Left colon (tissue), 2 donors: ENCODE measurements around the gene TRIM26. TPM values are rescaled to one million over a fixed set of nuclear protein-coding genes. Genes with fewer than 3 reads are reported as not detected.

Source experiments
- ATAC-seq: fragments of 200-7000 bp; cut with Tn5 transposase; one replicate; pipeline ENCODE4 v1.9.1; 2020; ENCODE audit warnings: mild to moderate bottlenecking, moderate library complexity
- DNase-seq, 2 donors: peaks; one replicate each; pipeline ENCODE4 v3.0.0-alpha.2; 2020
- intact Hi-C, 2 donors: fragments of 100-400 bp; cut with DNase I in 1 of 2; cut with micrococcal nuclease in 1 of 2; formaldehyde crosslinking; loops; one replicate each; pipeline versions ENCODE4 v1.11.2 to v1.14.0; 2022; cut with DNase I, micrococcal nuclease
- total RNA-seq, 2 donors: library from RNA; stranded (reverse); fragmentation: NEBNext Ultra II Directional; extraction: Animal tissue kit (Norgen Biotek cat#: 25700); gene quantifications; one replicate each; pipeline ENCODE4 v1.2.1, GENCODE V29; 2021
- donor health status: DM: no; HTN: no; CAD: no.
- donor health status: DM: yes; HTN: yes; CAD: no.

The TRIM26 gene
- total RNA-seq, 2 donors from 2014 or later = 47.1 to 48.7 TPM

GRCh38 chr6:30213957-30214656 is 901 bp upstream of the TRIM26 start:
- DNase-seq (peak; percentile 87 to 92), ATAC-seq (peak; percentile 80)
- intact Hi-C loops = no loop called here

DNA sequence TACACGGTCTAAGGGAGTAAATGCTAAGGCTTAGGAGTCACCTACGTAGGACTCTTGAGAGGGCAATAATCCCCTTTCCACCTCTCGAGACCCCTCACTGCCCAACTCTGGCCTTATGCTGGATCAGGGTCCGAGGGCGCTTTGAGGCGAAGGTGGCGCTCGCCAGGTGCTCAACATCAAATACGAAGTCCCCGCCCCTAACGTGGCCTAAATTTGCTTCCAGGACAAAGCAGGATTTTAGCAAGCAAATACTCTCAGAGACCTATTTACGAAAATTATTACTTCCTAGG is 406 bp upstream of the TRIM26 start:
- no peak for ATAC-seq
- intact Hi-C loops = no loop called here

GRCh38 chr6:30211899-30212298 is 1.3 kb downstream of the TRIM26 start:
- DNase-seq (no peak), ATAC-seq (no peak)
- intact Hi-C loops = no loop called here

More for the DNA sequence above, 406 bp upstream of the TRIM26 start:
- no peak for DNase-seq

- DNase-seq = no peak
- intact Hi-C loops = no loop called here
- no peak for ATAC-seq
Observed at GRCh38 chr6:30211306-30211705, 1.9 kb downstream of the TRIM26 start.

GRCh38 chr6:30207619-30208295 is 5.4 kb downstream of the TRIM26 start:
- intact Hi-C loops = no loop called here
- DNase-seq (peak in 1 of 2 donors; percentile 32), ATAC-seq (peak; percentile 66)

- intact Hi-C loops = no loop called here
- peak; percentile 73 for ATAC-seq
Observed at GRCh38 chr6:30206799-30207618, 6.2 kb downstream of the TRIM26 start.

GRCh38 chr6:30206152-30206551 is 7.1 kb downstream of the TRIM26 start:
- intact Hi-C loops = no loop called here
- ATAC-seq (no peak), DNase-seq (no peak)

More at GRCh38 chr6:30206799-30207618, 6.2 kb downstream of the TRIM26 start:
- DNase-seq = peak in 1 of 2 donors; percentile 37

- ATAC-seq = no peak
- intact Hi-C loops = no loop called here
- no peak for DNase-seq
Observed at GRCh38 chr6:30204116-30204515, 9.1 kb downstream of the TRIM26 start.

DNA sequence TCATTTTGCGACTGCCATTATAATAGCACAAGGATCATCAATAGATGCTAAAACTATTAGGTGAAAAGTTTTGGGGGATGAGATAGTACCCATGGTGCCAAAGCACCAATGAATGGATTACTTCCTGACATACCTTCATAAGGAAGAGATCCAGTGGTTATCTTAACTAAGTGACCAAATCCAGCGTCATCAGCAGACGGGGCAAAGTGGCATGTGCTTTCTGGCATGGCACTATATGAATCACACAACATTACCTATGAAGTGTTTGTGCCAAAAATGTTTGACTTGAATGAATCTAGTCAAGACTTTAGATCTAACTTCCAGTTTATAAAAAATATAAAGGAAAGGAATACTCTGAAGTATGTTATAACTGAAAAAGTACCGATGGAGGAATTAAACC is 10.8 kb downstream of the TRIM26 start:
- intact Hi-C loops = no loop called here
- DNase-seq (no peak), ATAC-seq (no peak)

DNA sequence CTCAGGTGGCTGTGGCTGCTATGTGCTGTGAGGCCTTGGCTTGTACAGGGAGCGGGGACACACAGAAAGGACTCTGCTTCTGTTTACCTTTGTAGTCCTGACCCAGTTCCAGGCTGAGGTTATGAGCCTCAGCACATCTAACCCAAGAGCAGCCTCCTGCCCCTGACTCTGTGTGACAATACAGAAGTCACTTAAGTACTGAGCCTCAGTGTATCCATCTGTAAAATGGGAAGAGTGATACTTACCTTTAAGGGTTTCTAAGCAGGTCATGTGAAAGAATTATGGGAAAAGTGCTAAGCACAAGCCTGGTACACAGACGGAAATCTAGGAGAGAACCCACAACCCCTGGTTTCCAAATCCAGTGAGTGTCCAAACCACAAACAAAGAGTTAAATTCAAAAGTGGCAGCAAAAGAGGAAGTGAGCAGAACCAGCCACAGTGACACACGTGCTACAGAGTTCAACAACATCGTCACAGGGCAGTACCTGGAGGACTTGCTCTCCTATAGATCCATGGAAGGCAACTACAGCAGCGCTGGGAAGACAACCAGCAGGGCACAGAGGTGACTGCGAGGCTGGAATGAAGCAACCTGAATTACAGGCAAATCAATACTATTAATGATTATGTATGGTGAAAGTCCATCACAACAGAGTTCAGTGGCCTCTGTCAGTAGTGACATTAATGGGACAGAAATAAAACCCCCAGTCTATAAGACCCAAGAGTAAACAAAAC is 12.5 kb downstream of the TRIM26 start:
- no peak for DNase-seq

DNA sequence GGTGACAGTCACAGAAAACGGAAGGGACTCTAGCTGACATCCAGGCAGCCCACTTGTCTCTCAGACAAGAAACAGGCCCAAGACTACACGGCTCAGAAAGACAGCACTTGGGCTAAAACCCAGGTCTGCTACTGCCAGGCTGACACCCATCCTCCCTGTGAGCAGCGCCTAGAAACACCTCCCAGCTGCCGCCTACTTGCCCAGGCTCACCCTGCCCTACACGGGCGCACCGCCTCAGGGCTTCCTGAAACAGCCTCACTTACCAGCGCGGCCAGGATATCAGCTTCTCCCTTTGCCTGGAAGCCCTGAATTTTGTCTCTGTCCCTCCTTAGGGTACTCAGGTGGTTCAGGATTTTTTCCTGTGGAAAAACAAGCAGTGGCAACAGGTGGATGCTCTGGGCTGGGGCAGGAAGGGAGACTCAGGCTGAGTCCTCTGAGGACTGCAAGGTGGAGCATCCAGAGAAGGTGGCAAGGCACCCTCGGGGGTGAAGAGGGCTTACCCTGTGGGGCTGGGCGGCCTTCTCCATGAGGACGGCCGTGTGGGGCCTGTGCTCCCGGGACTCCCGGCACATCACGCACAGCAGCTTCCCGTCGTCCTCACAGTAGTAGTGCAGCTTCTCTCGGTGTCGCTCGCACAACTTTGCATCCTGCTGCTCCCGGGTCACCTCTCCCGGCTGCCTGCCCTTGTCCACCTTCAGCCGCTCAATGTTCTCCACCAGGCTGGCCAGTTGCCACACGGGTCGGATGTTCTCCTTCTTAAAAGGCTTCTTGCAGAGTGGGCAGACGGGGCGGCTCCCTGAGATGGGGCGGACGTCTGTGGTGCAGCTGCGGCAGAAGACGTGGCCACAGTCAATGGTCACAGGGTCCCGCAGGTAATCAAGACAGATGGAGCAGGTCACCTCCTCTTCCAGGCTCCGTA is 14.8 kb downstream of the TRIM26 start:
- intact Hi-C loops = no loop called here
- no peak for ATAC-seq
- DNase-seq = no peak

More for the DNA sequence above, 12.5 kb downstream of the TRIM26 start:
- intact Hi-C loops = no loop called here
- no peak for ATAC-seq

GRCh38 chr6:30196376-30196775 is 16.8 kb downstream of the TRIM26 start:
- intact Hi-C loops = no loop called here
- no peak for ATAC-seq
- no peak for DNase-seq

DNA sequence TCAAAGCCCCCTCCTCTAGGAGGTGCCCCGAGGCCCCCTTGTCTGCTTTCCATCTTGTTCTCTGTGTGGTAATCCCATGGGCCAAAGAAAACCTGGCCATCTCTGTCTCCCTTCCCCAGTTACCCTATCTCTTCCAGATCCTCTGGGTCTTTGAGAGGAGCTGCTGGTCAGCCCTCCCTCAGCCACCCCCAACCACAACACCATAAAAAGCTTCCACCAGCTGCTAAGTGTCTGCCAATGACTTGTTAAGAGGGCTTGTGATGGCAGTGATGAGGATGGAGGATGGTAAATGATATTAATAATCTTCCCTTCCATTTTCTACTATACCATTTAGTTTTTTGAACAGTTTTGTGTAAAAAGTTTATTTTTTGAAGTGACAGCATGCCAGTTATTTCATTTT is 17.3 kb downstream of the TRIM26 start:
- intact Hi-C loops = no loop called here
- DNase-seq = no peak
- no peak for ATAC-seq

- DNase-seq (no peak), ATAC-seq (no peak)
- intact Hi-C loops = no loop called here
Observed at GRCh38 chr6:30194797-30195690, 18.2 kb downstream of the TRIM26 start.

DNA sequence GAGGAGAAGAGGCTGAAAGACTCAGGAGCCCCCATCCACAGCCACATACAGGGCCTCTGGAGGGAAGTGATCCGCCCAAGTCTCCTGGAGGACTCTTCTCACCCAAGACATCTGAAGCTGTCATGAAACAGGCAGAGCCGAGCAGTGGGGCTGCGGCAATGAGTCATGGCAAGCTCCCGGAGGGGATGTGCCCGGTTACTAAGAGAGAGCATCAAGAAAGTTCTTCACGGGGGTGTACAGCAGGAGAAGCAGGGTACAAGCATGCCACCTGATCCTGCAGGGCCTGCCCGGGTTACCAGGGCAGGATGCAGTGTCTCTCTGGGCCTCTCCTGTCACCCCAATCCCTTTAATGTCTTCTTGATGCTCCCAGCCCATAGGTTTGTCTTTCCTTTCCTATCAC is 21.1 kb downstream of the TRIM26 start:
- no peak for DNase-seq
- intact Hi-C loops = no loop called here
- ATAC-seq = no peak

DNA sequence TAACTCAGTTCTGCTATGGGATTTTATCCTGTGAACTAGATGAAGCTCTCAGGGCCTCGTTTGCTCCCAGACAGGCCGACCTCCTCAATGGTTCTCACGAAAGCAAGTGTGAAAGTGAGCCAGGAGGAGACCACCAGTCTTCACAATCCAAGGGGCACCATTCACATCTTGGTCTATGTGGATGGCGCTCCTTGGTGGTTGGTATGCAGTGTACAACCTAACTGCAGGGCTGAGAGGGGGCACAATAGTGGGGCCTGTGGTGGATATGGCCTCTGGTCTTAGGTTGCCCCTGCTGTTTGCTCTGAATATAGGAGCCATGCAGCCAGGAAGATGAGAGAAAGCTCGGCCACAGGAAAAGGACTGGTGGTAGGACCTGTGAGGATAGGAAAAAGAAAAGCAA is 24.7 kb downstream of the TRIM26 start:
- no peak for DNase-seq
- intact Hi-C loops = no loop called here
- no peak for ATAC-seq

GRCh38 chr6:30185846-30186484 is 27.2 kb downstream of the TRIM26 start:
- ATAC-seq (peak; percentile 9), DNase-seq (no peak)
- intact Hi-C loops = no loop called here
